T follicular helper cell (primary cell): Measurements from ENCODE around the gene GPR42.
"Not testable (repeated sequence)": the region's sequence is repeated elsewhere in the genome, so short reads cannot be mapped to it uniquely, and the experiment has no call there.

Experiments
- DNase-seq: peaks from one replicate; pipeline ENCODE4 v3.0.0-alpha.2; 2020; ENCODE audit warnings: low read depth

Gene GPR42

GRCh38 chr19:35395382-35396199 lies 24.7 kb downstream of the GPR42 start:
- no peak for DNase-seq

GRCh38 chr19:35396240-35396885 lies 25.5 kb downstream of the GPR42 start:
- no peak for DNase-seq

DNA sequence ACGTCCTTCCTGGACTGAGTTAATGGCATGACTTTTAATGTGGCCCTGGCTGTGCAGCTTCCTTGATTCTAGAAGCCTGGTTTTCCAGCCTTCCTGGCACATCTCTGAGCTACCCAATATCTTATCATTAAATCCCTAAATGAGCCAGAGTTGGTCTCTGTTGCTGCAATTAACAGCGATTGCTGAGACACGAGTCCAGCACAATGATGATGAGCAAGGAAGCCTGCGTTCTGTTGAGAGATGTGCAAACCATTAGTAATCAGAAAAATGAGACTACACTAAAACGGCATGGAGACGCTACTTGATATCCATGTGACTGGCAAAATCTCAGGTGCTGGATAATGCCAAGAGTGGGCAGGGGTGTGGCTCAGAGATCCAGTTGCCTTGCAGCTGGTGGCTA lies 26.2 kb downstream of the GPR42 start:
- no peak for DNase-seq

DNA sequence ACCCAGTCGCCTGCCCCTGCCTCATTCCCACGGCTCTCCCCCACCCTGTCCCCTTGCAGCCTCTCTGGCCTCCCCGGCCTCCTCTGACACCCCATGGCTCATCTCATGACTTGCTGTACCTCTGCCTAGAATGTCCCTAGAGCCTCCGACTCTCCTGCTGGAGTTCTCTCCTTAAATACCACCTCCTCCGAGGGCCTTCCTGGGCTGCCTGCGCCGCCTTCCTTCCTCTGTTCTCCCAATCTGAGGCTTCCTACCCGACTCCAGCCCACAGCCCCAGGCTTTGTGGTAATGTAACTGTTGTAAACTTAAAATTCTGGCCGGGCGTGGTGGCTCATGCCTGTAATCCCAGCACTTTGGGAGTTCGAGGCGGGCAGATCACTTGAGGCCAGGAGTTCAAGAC lies 27.7 kb downstream of the GPR42 start:
- DNase-seq: no peak

DNA sequence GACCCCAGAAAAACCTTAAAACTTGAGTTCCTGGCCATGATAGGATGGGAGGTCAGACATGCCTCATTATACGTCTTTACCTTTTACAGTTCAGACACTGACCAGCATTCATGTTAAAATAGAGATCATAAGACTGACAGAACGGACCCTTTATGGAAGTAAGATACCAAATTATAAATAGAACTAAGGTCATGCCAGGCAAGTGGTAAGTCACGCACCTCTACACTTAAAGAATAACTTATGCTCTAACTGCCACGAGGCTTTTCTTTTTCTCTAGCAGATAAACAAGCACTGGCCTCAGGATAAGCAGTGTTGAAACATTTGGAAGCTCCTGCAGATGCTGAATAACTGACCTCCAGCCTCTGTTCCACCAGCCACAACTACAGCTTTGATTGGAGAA lies 28.4 kb downstream of the GPR42 start:
- no peak for DNase-seq

DNA sequence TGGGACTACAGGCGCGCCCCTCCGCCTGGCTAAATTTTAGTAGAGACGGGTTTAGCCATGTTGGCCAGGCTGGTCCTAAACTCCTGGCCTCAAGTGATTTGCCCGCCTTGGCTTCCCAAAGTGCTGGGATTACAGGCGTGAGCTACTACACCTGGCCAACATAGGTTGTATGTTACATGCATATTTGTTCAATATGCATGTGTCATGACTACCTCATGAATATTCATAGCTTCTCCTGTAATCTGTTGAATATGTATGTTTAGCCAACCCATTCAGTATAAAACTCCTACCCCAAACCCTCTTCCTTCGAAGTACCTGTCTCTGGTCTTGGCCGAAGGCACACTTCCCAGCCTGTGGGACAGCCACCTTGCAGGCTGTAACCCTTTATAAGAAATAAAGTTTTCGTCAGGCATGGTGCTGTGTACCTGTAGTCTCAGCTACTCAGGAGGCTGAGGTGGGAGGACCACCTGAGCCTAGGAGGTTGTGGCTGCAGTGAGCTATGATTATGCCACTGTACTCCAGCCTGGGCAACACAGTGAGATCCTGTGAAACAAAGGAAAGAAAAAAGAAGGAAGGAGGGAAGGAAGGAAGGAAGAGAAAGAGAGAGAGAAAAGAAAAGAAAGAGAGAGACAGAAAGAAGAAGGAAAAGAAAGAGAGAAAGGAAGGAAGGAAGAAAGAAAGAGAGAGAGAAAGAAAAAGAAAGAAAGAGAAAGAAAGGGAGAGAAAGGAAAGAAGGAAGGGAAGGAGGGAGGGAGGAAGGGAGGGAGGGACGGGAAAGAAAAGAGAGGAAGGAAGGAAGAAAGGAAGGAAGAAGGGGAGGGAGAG lies 29.3 kb downstream of the GPR42 start:
- no peak for DNase-seq

DNA sequence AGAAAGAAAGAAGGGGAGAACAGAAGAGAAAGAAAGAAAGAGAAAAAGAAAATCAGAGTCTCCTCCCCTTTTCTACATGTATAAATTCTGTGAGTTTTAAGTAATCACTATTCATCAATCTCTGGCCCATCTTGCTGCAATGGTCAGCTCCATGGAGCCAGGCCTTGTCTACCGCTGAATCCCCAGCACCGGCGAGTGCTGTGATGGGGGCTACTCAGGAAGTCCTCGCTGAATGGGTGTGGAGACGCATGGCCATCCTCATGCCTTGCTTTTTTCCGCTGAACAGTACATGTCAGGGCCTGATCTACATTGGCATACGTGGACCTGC lies 29.9 kb downstream of the GPR42 start:
- DNase-seq: no peak

DNA sequence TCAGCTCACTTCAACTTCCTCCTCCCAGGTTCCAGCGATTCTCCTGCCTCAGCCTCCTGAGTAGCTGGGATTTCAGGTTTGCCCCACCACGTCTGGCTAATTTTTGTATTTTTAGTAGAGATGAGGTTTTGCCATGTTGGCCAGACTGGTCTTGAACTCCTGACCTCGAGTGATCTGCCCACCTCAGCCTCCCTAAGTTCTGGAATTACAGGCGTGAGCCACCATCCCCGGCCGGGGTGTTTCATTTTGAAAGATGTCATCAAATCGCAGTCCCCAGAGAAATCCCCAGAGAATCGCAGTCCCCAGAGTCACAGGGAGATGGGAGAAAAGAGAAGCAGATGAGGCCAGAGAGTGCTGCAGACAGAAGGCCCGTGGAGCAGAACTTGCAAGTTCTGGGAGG lies 30.5 kb downstream of the GPR42 start:
- DNase-seq: not testable (repeated sequence)

DNA sequence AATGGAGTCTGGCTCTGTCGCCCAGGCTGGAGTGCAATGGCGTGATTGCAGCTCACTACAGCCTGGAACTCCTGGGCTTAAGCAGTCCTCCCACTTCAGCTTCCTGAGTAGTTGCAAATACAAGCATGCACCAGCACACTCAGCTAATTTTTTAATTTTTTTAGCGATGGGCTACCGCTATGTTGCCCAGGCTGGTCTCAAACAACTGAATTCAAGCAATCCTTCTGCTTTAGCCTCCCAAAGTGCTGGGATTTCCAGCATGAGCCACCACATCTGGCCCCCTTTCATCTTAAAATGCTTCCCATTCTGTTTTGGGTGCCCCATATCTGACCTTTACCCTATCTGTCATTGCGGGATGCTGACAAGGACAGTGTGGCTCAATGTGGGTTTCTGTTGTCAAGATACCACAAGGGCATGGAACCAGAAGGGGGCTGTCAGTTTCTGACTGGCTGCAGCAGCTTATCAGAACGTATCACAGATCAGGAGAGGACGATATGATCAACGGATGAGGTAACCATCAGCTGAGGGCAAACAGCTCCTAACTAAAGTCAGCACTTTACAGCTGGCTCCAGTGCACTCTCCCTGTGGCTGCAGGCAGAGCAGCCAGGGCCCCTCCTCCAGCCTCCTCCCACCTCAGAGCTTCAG lies 32.4 kb downstream of the GPR42 start:
- DNase-seq: no peak

GRCh38 chr19:35404879-35405622 lies 34.2 kb downstream of the GPR42 start:
- DNase-seq: no peak

GRCh38 chr19:35407619-35408018 lies 36.8 kb downstream of the GPR42 start:
- no peak for DNase-seq

GRCh38 chr19:35408284-35409171 lies 37.7 kb downstream of the GPR42 start:
- no peak for DNase-seq

- no peak for DNase-seq
Measured at GRCh38 chr19:35409191-35409590, 38.3 kb downstream of the GPR42 start.

DNA sequence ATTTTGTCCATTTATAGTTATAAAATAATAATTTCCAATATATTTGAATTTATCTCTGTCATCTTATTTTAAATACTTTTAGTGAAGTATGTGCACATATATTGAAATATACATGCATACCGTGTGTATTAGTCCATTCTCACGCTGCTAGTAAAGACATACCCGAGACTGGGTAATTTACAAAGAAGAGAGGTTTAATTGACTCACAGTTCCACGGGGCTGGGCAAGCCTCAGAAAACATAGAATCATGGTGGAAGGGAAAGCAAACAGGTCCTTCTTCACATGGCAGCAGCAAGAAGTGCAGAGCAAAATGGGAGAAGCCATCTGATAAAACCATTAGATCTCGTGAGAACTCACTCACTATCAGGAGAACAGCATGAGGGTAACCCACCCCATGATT lies 39.6 kb downstream of the GPR42 start:
- no peak for DNase-seq

- no peak for DNase-seq
Measured at GRCh38 chr19:35414442-35414841, 43.6 kb downstream of the GPR42 start.

DNA sequence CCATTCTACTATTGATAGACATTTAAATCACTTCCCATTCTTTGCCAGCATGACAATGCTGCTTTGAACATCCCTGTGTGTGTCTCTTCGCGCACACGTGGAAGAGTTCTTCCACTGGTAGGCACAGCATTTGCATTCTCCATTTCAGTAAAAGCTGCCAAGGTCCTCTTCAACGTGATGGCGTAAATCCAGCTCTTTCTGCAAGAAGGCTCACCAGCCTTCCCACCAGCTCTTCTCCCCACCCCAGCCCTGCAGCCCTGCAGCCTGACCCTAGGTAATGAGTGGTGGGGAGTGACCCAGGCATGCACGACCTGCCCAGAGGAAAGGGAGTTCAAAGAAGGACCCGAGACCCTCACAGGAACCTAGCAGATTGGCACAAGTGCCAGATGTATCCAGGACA lies 45.5 kb downstream of the GPR42 start:
- DNase-seq: no peak

GRCh38 chr19:35417278-35417677 lies 46.4 kb downstream of the GPR42 start:
- DNase-seq: no peak

DNA sequence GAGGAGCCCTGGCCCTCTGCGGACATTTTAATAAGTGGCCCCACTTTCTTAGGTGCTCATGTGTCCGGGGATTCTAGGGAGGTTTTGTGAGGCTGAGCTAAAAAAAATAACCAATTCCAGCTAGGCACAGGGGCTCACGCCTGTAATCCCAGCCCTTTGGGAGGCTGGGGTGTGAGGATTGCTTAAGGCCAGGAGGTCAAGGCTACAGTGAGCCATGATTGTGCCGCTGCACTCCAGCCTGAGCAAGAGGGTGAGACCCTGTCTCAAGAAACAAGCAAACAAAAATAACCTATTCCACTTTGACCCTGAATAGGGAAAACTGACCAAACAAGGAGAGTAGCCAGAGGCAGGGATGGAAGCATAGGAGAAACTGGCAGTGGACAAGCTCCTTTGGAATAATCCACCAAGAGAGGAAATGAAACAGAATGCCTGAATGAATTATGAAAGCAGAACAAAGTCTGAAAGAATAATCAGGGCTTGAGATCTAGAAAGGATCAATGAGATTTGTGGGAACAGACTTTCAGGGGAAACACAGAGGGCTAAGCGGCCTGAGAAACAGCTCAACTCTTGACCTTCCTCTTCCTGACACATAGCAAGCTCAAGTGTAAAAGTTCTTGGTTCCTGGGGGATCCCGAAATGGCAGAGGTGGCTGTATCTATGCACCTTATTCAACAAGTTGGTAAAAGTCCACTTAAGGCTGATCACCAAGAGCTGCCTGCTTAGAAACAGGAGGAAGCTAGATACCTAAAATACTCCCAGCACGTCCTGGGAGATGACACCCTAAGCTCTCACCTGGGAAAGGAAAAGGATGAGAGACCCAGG lies 47.1 kb downstream of the GPR42 start:
- no peak for DNase-seq

- no peak for DNase-seq
Measured at GRCh38 chr19:35419046-35419445, 48.2 kb downstream of the GPR42 start.

DNA sequence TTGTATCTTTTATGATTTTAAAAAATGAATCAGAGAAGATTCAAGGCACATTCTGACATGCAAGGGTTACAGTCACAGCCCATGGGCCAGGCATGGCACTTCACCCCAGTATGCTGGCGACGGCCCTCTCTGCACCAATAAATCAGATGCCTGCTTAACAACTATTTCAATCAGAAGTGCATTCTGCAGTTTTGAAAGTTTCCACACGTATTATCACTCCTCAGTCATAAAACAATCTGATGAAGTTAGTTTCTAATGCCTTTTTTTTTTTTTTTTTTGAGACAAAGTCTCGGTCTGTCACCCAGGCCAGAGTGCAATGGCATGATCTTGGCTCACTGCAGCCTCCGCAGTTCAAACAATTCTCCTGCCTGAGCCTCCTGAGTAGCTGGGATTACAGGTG lies 48.9 kb downstream of the GPR42 start:
- no peak for DNase-seq
